Lung (tissue), 12 donors: ENCODE results near the gene RAB7B. TPM values are rescaled to one million over a fixed set of nuclear protein-coding genes. Genes with fewer than 3 reads are reported as not detected.

Experiments
- ATAC-seq: fragments of 200-7000 bp; cut with Tn5 transposase; one replicate; pipeline ENCODE4 v1.9.1; 2020; ENCODE audit warnings: moderate number of reproducible peaks; ENCODE audit not compliant: insufficient read depth, low FRiP score
- DNase-seq, 3 donors: peaks; one replicate each; pipeline ENCODE4 v3.0.0-alpha.2; 2013 to 2017
- H3K27ac ChIP-seq, 2 donors: one replicate each; pipeline ENCODE4 v1.5.1; 2013; ENCODE audit warnings: mild to moderate bottlenecking in 2 of 2, moderate library complexity in 2 of 2, control low read depth in 1 of 2, inconsistent platforms in 1 of 2, low read depth in 1 of 2, low read length in 1 of 2
- H3K27me3 ChIP-seq, 3 donors: one replicate each; pipeline ENCODE4 v1.5.1; 2013; ENCODE audit warnings: low read length in 2 of 3; ENCODE audit not compliant: control insufficient read depth in 3 of 3, insufficient read depth in 3 of 3
- H3K36me3 ChIP-seq, 4 donors: one replicate each; pipeline ENCODE4 v1.5.1; 2013; ENCODE audit warnings: low read length in 4 of 4, mild to moderate bottlenecking in 1 of 4, moderate library complexity in 1 of 4; ENCODE audit not compliant: control insufficient read depth in 4 of 4, insufficient read depth in 4 of 4
- H3K4me1 ChIP-seq, 5 donors: one replicate each; pipeline ENCODE4 v1.5.1; 2013; ENCODE audit warnings: low read length in 5 of 5, mild to moderate bottlenecking in 2 of 5, moderate library complexity in 1 of 5; ENCODE audit not compliant: control insufficient read depth in 5 of 5, insufficient read depth in 5 of 5
- H3K4me3 ChIP-seq: one replicate; pipeline ENCODE4 v1.5.1; 2013; ENCODE audit warnings: mild to moderate bottlenecking, control low read depth, moderate library complexity
- H3K9ac ChIP-seq, 2 donors: one replicate each; pipeline ENCODE4 v1.5.1; 2013; ENCODE audit warnings: low read length in 2 of 2, control low read depth in 1 of 2; ENCODE audit not compliant: insufficient read depth in 1 of 2
- H3K9me3 ChIP-seq, 4 donors: one replicate each; pipeline ENCODE4 v1.5.1; 2013; ENCODE audit warnings: low read length in 3 of 4, mild to moderate bottlenecking in 1 of 4, moderate library complexity in 1 of 4; ENCODE audit not compliant: control insufficient read depth in 4 of 4, insufficient read depth in 3 of 4
- CTCF ChIP-seq: IDR thresholded peaks from 2 replicates; pipeline ENCODE4 v1.5.1; 2012; ENCODE audit warnings: mild to moderate bottlenecking; ENCODE audit errors: control extremely low read depth, extremely low read depth
- WGBS, 2 donors: extraction: QIAGEN DNeasy Blood & Tissue Kit; methylation state at CpG; one replicate each; pipeline ENCODE4 v1.1.7; 2013; 5-methylcytosine and 5-hydroxymethylcytosine counted together
- polyA plus RNA-seq, 2 donors: library from polyadenylated mRNA; stranded (reverse); fragments of 200-250 nt; gene quantifications; one replicate each; pipeline ENCODE4 v1.2.1, GENCODE V29; 2013
- total RNA-seq, 2 donors: library from RNA; depleted of rRNA in 1 of 2; stranded (reverse); fragments of >200 nt in 1 of 2; gene quantifications; one replicate each; pipeline ENCODE4 v1.2.1, GENCODE V29; 2014 to 2021
- donor health status: control.
- donor health status: control.
- donor health status: Bipolar disorder and iron deficiency.
- donor health status: healthy.
- donor health status: DM: yes; HTN: yes; CAD: no.

RAB7B gene
- total and polyA plus RNA-seq, 4 donors: 3.4 to 16.2 (median 4.4) TPM

DNA sequence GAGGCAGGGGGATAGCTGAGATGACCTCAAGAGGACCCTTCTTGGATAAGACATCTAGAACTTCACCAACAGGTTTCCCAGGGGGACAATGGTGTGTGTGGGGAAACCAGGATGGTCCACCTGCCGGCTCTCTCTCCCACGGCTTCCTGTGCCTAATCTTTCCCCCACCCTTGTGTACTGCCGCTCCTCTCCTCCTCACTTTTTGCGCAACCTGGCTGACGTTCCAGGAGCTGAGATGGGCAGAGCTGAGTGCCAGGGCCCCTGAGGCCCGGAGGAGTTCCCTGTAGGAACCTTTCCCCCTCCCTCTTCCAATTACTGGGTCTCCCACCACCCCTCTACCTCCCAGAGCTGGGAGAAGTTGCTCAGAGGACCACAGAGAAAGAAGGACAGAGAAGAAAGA is 66.9 kb downstream of the RAB7B start:
- DNase-seq (no peak), ATAC-seq (no peak)
- Histone ChIP-seq H3K9ac (no peak overlapping the region), H3K4me3 (no peak overlapping the region), H3K36me3 (no peaks in the 10 kb centered on the region), H3K9me3 (no peaks in the 10 kb centered on the region), H3K27ac (peak overlapping the region in 1 of 2 donors; percentile 79), H3K4me1 (peaks cover 0 to 22% (median 0%) of the 10 kb centered on the region in 5 donors), H3K27me3 (no peaks in the 10 kb centered on the region)
- no peak for TF ChIP-seq CTCF
- 62 to 63% methylated on average over 6 of the region's 6 CpGs for WGBS, 2 donors

GRCh38 chr1:205935869-205936268 is 67.3 kb downstream of the RAB7B start:
- H3K4me1 ChIP-seq: peaks cover 0 to 22% (median 0%) of the 10 kb centered on the region in 5 donors
- no peaks in the 10 kb centered on the region for H3K27me3 ChIP-seq
- no peak for DNase-seq
- no peak for TF ChIP-seq CTCF
- no peak for ATAC-seq
- peak overlapping the region in 1 of 2 donors; percentile 79 for H3K27ac ChIP-seq
- no peak overlapping the region for H3K9ac ChIP-seq
- no peaks in the 10 kb centered on the region for H3K9me3 ChIP-seq
- WGBS, 2 donors: 74 to 87% methylated on average over 8 of the region's 8 CpGs
- no peak overlapping the region for H3K4me3 ChIP-seq
- H3K36me3 ChIP-seq: no peaks in the 10 kb centered on the region

- no peak overlapping the region for H3K4me3 ChIP-seq
- H3K27me3 ChIP-seq: no peaks in the 10 kb centered on the region
- peak overlapping the region in 1 of 2 donors; percentile 79 for H3K27ac ChIP-seq
- H3K36me3 ChIP-seq: no peaks in the 10 kb centered on the region
- no peak overlapping the region for H3K9ac ChIP-seq
- H3K4me1 ChIP-seq: peaks cover 0 to 22% (median 0%) of the 10 kb centered on the region in 5 donors
- DNase-seq (peak; percentile 54 to 76 (median 63)), ATAC-seq (peak; percentile 41)
- H3K9me3 ChIP-seq: no peaks in the 10 kb centered on the region
- WGBS, 2 donors: 80 to 82% methylated on average over 7 of the region's 7 CpGs
- no peak for TF ChIP-seq CTCF
These were observed 68.4 kb downstream of the RAB7B start for GRCh38 chr1:205934788-205935187.
